ENCODE data around the gene LDAH. TPM values are rescaled to one million over a fixed set of nuclear protein-coding genes. Genes with fewer than 3 reads are reported as not detected.

Gene LDAH
- total RNA-seq, 1 donor from 2014 or later = 24.9 TPM

GRCh38 chr2:20747317-20747716, 75.6 kb downstream of the LDAH start:
- Histone ChIP-seq H3K4me3 (ENCODE audit: low read depth, low read length) (no peak overlapping the region), H3K27me3 (ENCODE audit: control insufficient read depth, insufficient read depth, low read length) (no peaks in the 10 kb centered on the region), H3K36me3 (ENCODE audit: control insufficient read depth, insufficient read depth, low read length) (no peaks in the 10 kb centered on the region)
- TF ChIP-seq CTCF (IDR thresholded peaks at IDR 0.05; ENCODE audit: insufficient read depth, low read length, poor library complexity, severe bottlenecking) = no peak
- DNase-seq (ENCODE audit: low read depth) = no peak

DNA sequence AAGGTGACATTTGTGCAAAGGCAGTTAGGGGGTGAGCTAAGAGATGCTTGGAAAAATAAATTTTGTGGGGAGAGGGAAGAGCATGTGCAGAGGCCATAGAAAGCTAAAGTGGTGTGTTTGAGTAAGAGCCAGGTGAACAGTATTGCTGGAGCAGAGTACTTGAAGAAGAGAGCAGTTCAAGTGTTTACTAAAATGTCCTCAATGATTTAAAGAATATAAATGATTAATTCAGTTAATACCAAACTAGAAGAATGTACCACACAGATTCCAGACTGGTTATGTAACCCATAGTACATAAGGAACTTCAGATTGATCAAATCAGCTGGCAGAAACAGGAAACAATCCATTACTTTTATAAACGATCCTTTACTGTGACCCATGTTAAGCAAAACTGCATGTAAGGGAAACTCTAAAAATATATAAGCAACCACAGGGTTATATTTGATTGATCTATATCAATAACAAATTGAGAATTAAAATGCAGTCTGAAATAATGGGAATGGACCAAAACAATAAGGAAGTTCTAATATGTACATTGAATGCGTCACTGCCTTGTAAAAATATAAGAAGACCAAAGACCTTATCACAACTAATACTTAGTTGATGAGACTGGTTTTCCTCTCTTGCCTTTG, 76.9 kb downstream of the LDAH start:
- no peak for TF ChIP-seq CTCF (IDR thresholded peaks at IDR 0.05; ENCODE audit: insufficient read depth, low read length, poor library complexity, severe bottlenecking)
- Histone ChIP-seq H3K36me3 (ENCODE audit: control insufficient read depth, insufficient read depth, low read length) (no peaks in the 10 kb centered on the region), H3K27me3 (ENCODE audit: control insufficient read depth, insufficient read depth, low read length) (no peaks in the 10 kb centered on the region), H3K4me3 (ENCODE audit: low read depth, low read length) (no peak overlapping the region)
- peak; percentile 58 for DNase-seq (ENCODE audit: low read depth)

DNA sequence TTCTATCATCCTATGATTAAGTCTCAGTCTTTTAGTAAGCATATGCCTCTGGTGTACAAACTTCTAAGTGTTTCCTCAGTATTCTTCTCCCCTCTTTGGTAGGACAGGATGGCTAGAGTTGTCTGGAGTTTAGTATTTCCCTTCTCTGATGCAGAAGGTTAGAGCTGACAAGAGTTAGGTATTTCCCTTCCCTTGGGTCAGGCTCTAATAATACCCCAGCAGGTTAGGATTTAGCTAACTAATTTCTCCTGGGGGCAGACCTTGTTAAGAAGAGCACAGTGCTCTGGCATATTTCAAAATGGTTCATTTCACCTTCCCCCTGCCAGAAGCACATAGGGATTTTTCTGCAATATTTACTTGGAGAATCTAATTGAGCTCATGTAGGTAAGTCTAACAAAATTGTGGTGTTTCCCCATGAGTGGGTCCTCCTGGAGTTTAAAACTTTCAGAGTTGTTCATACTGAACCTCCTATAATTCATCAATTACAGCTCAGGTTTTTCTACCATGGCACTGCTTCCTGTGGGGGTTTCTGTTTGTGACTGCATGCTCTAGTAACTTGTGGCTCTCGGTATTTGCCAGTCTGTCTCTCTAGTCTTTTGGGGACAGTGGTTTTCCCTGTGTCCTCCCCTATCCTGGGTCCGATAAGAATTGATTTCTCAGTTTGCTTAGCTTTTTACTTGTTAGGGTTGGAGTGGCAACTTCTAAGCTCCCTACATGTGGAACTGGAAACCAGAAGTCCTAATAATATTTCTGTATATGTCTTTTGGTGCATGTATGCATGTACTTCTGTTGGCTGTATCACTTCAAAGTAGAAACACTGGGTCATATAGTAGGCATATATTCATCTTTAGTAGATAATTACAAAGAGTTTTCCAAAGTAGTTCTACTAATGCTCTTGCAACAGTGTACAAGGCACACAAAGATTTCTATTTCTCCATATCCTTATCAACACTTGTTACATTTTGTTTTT, 78.2 kb downstream of the LDAH start:
- TF ChIP-seq CTCF (IDR thresholded peaks at IDR 0.05; ENCODE audit: insufficient read depth, low read length, poor library complexity, severe bottlenecking) = no peak
- no peak for DNase-seq (ENCODE audit: low read depth)
- Histone ChIP-seq H3K36me3 (ENCODE audit: control insufficient read depth, insufficient read depth, low read length) (no peaks in the 10 kb centered on the region), H3K27me3 (ENCODE audit: control insufficient read depth, insufficient read depth, low read length) (no peaks in the 10 kb centered on the region), H3K4me3 (ENCODE audit: low read depth, low read length) (no peak overlapping the region)

GRCh38 chr2:20738772-20739171, 84.1 kb downstream of the LDAH start:
- no peak overlapping the region for H3K4me3 ChIP-seq (ENCODE audit: low read depth, low read length)
- no peaks in the 10 kb centered on the region for H3K27me3 ChIP-seq (ENCODE audit: control insufficient read depth, insufficient read depth, low read length)
- DNase-seq (ENCODE audit: low read depth) = no peak
- TF ChIP-seq CTCF (IDR thresholded peaks at IDR 0.05; ENCODE audit: insufficient read depth, low read length, poor library complexity, severe bottlenecking) = no peak
- no peaks in the 10 kb centered on the region for H3K36me3 ChIP-seq (ENCODE audit: control insufficient read depth, insufficient read depth, low read length)

GRCh38 chr2:20737505-20737904, 85.4 kb downstream of the LDAH start:
- H3K36me3 ChIP-seq (ENCODE audit: control insufficient read depth, insufficient read depth, low read length) = no peaks in the 10 kb centered on the region
- H3K27me3 ChIP-seq (ENCODE audit: control insufficient read depth, insufficient read depth, low read length) = no peaks in the 10 kb centered on the region
- no peak overlapping the region for H3K4me3 ChIP-seq (ENCODE audit: low read depth, low read length)
- DNase-seq (ENCODE audit: low read depth) = no peak
- TF ChIP-seq CTCF (IDR thresholded peaks at IDR 0.05; ENCODE audit: insufficient read depth, low read length, poor library complexity, severe bottlenecking) = no peak
